ENCODE measurements around the gene CDKAL1. TPM values are rescaled to one million over a fixed set of nuclear protein-coding genes. Genes with fewer than 3 reads are reported as not detected.

The CDKAL1 gene
- total and polyA plus RNA-seq, 2 donors (not counting 3 experiments of a cell fraction or from before 2014, with no cell fraction given): 6.1 to 20.5 TPM

GRCh38 chr6:20708367-20709124 lies 174.3 kb downstream of the CDKAL1 start:
- H3K79me2 ChIP-seq (ENCODE audit: control insufficient read depth, insufficient read depth, low read length): peaks cover 2% of the 10 kb centered on the region
- H3K27ac ChIP-seq (ENCODE audit: insufficient read depth, low read depth, low read length): no peak overlapping the region
- FAIRE-seq (no peak), DNase-seq (ENCODE audit: low read depth, low spot score) (no peak)
- TF ChIP-seq JUN (IDR thresholded peaks at IDR 0.05; ENCODE audit: borderline replicate concordance, insufficient read depth, insufficient read length, low read depth) (no peak), MYC (IDR thresholded peaks at IDR 0.05; ENCODE audit: low read depth, low read length) (no peak), GATA2 (IDR thresholded peaks at IDR 0.05; ENCODE audit: insufficient read depth, insufficient read length, low read depth, low read length) (no peak), POLR2AphosphoS5 (IDR thresholded peaks at IDR 0.05; ENCODE audit: insufficient read depth, low read depth, low read length) (no peak), EZH2 (IDR thresholded peaks at IDR 0.05; ENCODE audit: borderline replicate concordance, low read depth, low read length, severe bottlenecking) (no peak), POLR2A (IDR thresholded peaks at IDR 0.05; ENCODE audit: low read depth, low read length) (no peak), CTCF (IDR thresholded peaks at IDR 0.05; ENCODE audit: extremely low read depth in 1 of 2, insufficient read depth in 1 of 2, low read depth in 1 of 2, low read length in 2 of 2) (no peak), FOS (IDR thresholded peaks at IDR 0.05; ENCODE audit: borderline replicate concordance, insufficient read depth, low read length) (no peak)
- TF ChIP-seq, protein P1, sequence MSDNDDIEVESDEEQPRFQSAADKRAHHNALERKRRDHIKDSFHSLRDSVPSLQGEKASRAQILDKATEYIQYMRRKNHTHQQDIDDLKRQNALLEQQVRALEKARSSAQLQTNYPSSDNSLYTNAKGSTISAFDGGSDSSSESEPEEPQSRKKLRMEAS (IDR thresholded peaks at IDR 0.05; ENCODE audit: insufficient read depth, insufficient read length): no peak
- no peaks in the 10 kb centered on the region for H3K9me3 ChIP-seq (replicated peaks; ENCODE audit: control insufficient read depth, insufficient read depth, low read length)
- H3K36me3 ChIP-seq (ENCODE audit: control insufficient read depth in 2 of 2, extremely low read depth in 1 of 2, insufficient read depth in 2 of 2, low read length in 2 of 2): no peaks in the 10 kb centered on the region
- H3K9ac ChIP-seq (replicated peaks; ENCODE audit: extremely low read depth, insufficient read depth, low read length): no peak overlapping the region
- ChIA-PET CTCF (no interaction called here), POLR2A (no interaction called here)
- intact Hi-C loops (cut with micrococcal nuclease) (no loop called here), dilution Hi-C loops (cut with MboI; ENCODE audit: extremely low pct_ligation_motif_present, low sequenced_read_pairs) (no loop called here)
- no TSS peak for BruUV-seq (replicated peaks)
- H3K4me1 ChIP-seq (ENCODE audit: control insufficient read depth, extremely low read depth, insufficient read depth, low read length): peaks cover 22% of the 10 kb centered on the region
- no peaks in the 10 kb centered on the region for H3K9me1 ChIP-seq (replicated peaks; ENCODE audit: control insufficient read depth, extremely low read depth, insufficient read depth, low read length)
- no peaks in the 10 kb centered on the region for H4K20me1 ChIP-seq (replicated peaks; ENCODE audit: control insufficient read depth, extremely low read depth, insufficient read depth, low read length)
- no peak overlapping the region for H3K4me3 ChIP-seq (replicated peaks in 1 of 3; ENCODE audit: insufficient read depth in 1 of 3, low read depth in 1 of 3, low read length in 3 of 3)
- H3K27me3 ChIP-seq (ENCODE audit: control insufficient read depth in 2 of 2, insufficient read depth in 2 of 2, low read length in 2 of 2): no peaks in the 10 kb centered on the region
- no peak overlapping the region for H2AFZ ChIP-seq (ENCODE audit: low read depth, low read length)
- no peak overlapping the region for H3K4me2 ChIP-seq (ENCODE audit: insufficient read depth, low read length)
